Glutamatergic neuron (in vitro differentiated cells): ENCODE measurements around the gene ABLIM3. TPM values are rescaled to one million over a fixed set of nuclear protein-coding genes. Genes with fewer than 3 reads are reported as not detected.

Source experiments
- DNase-seq: peaks from one replicate; pipeline ENCODE4 v3.0.0; 2022
- H3K27ac Mint-ChIP-seq: one replicate; pipeline ENCODE4 v1.8.0; 2020; ENCODE audit warnings: mild to moderate bottlenecking, mixed read lengths, inconsistent platforms; ENCODE audit not compliant: unreplicated experiment
- H3K27me3 Mint-ChIP-seq: one replicate; pipeline ENCODE4 v1.8.0; 2020; ENCODE audit warnings: mild to moderate bottlenecking, moderate library complexity, mixed read lengths, inconsistent platforms; ENCODE audit not compliant: unreplicated experiment
- H3K36me3 Mint-ChIP-seq: one replicate; pipeline ENCODE4 v1.8.0; 2020; ENCODE audit warnings: mild to moderate bottlenecking, mixed read lengths, inconsistent platforms; ENCODE audit not compliant: unreplicated experiment
- H3K4me1 Mint-ChIP-seq: one replicate; pipeline ENCODE4 v1.8.0; 2020; ENCODE audit warnings: mild to moderate bottlenecking, low read depth, mixed read lengths, inconsistent platforms; ENCODE audit not compliant: unreplicated experiment
- H3K4me3 Mint-ChIP-seq: one replicate; pipeline ENCODE4 v1.8.0; 2020; ENCODE audit warnings: mild to moderate bottlenecking, mixed read lengths, inconsistent platforms; ENCODE audit not compliant: unreplicated experiment
- H3K9me3 Mint-ChIP-seq: one replicate; pipeline ENCODE4 v1.8.0; 2020; ENCODE audit warnings: mild to moderate bottlenecking, moderate library complexity, mixed read lengths, inconsistent platforms; ENCODE audit not compliant: unreplicated experiment
- CTCF ChIP-seq: fragments of 200-600 bp; sonication (generic); IDR thresholded peaks from one replicate; pipeline ENCODE4 v1.5.0; 2021; ENCODE audit not compliant: partially characterized antibody, unreplicated experiment
- total RNA-seq: library from RNA; stranded (reverse); fragmentation: NEBNext Ultra II Directional; extraction: Animal tissue kit (Norgen Biotek cat#: 25700); gene quantifications from one replicate; pipeline ENCODE4 v1.2.1, GENCODE V29; 2021; ENCODE audit not compliant: unreplicated experiment

Gene ABLIM3
- total RNA-seq, 1 donor from 2014 or later = 19.0 TPM

DNA sequence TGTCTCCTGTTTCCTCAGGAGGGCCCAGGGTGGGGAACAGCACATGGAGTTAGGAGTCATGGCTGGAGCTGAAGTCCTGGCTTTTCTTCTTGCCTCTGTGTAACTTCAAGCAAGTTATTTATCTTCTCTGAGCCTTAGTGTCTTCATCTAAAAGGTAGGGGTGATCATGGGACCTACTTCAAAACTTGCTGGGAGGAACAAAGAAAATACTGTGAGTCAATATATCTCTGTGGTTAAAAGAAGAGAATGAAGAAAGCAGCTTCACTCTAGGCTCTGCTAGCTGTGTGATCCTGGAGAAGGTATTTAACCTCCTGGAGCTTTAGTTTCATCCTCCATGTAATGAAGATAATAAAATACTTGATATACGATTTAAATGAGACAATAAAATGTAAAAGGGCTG is 156.9 kb downstream of the ABLIM3 start:
- no peak for TF ChIP-seq CTCF
- peaks cover 3% of the 10 kb centered on the region for H3K9me3 Mint-ChIP-seq
- no peaks in the 10 kb centered on the region for H3K27me3 Mint-ChIP-seq
- no peaks in the 10 kb centered on the region for H3K36me3 Mint-ChIP-seq
- no peak for DNase-seq
- no peak overlapping the region for H3K4me3 Mint-ChIP-seq
- H3K4me1 Mint-ChIP-seq = peaks cover 7% of the 10 kb centered on the region
- H3K27ac Mint-ChIP-seq = no peak overlapping the region

DNA sequence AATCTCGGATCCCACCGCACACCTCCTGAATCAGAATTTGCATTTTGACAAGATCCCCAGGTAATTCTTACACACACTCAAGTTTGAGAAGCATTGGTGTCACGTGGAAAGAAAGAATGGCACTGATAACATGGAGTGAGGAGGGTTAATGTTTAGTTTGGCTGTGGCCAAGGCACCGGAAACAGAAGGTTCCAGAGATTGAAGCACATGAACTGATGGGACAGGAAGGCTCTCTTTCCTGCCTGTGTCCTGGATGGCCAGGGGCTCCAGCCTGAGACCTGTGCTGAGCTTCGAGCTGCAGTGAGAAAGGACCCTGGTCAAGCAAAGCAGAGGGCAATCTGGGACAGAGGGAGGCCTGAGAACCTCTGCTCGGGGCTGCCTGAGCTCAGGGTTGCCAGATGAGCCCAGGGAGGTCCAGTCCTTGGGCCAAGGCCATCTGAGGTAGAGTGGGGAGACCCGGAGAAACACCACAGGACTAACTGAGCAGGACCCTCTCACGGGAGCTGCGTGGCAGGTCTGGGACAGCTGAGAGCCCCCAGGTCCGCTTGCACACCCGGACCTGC is 157.6 kb downstream of the ABLIM3 start:
- DNase-seq = no peak
- TF ChIP-seq CTCF = no peak
- Mint-ChIP-seq H3K4me3 (no peak overlapping the region), H3K36me3 (no peaks in the 10 kb centered on the region), H3K27ac (no peak overlapping the region), H3K9me3 (peaks cover 3% of the 10 kb centered on the region), H3K4me1 (peaks cover 9% of the 10 kb centered on the region), H3K27me3 (no peaks in the 10 kb centered on the region)

GRCh38 chr5:149299451-149300054 is 158.3 kb downstream of the ABLIM3 start:
- DNase-seq = no peak
- no peaks in the 10 kb centered on the region for H3K36me3 Mint-ChIP-seq
- peaks cover 3% of the 10 kb centered on the region for H3K9me3 Mint-ChIP-seq
- peaks cover 1% of the 10 kb centered on the region for H3K27me3 Mint-ChIP-seq
- H3K4me1 Mint-ChIP-seq = peaks cover 9% of the 10 kb centered on the region
- no peak for TF ChIP-seq CTCF
- no peak overlapping the region for H3K4me3 Mint-ChIP-seq
- no peak overlapping the region for H3K27ac Mint-ChIP-seq

DNA sequence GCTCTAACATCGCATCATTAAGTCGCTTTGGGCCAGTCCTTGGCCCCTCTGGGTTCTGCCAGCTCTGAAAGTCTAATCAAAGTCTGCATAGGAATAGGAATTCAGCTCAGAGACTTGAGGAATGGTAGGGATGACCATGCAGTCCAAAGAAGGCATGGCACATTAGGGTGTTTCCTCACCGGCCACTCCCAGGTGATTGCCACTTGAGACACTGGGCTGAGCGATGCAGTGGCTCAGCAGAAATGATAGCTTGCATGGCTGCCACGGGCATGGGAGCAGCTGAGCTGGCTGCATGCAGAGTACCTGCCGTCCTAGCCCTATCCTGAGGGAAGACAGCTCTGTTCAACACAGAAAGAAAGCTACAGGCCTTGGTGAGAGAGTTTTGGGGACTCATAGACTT is 159.1 kb downstream of the ABLIM3 start:
- Mint-ChIP-seq H3K4me1 (peaks cover 4% of the 10 kb centered on the region), H3K9me3 (peaks cover 2% of the 10 kb centered on the region), H3K27me3 (peaks cover 1% of the 10 kb centered on the region), H3K36me3 (no peaks in the 10 kb centered on the region), H3K4me3 (no peak overlapping the region), H3K27ac (no peak overlapping the region)
- no peak for DNase-seq
- no peak for TF ChIP-seq CTCF

- Mint-ChIP-seq H3K27ac (no peak overlapping the region), H3K4me1 (peaks cover 8% of the 10 kb centered on the region), H3K9me3 (peaks cover 2% of the 10 kb centered on the region), H3K27me3 (peaks cover 1% of the 10 kb centered on the region), H3K36me3 (no peaks in the 10 kb centered on the region), H3K4me3 (no peak overlapping the region)
- no peak for TF ChIP-seq CTCF
- no peak for DNase-seq
These were observed 159.9 kb downstream of the ABLIM3 start for GRCh38 chr5:149301049-149301743.
